ENCODE data around the gene EML6. TPM values are rescaled to one million over a fixed set of nuclear protein-coding genes. Genes with fewer than 3 reads are reported as not detected.

EML6 gene
- total RNA-seq, 1 experiment from 2014 or later, result 5.2 TPM

GRCh38 chr2:54676656-54677055, 46.8 kb upstream of the EML6 start:
- Histone ChIP-seq H3K36me3 (ENCODE audit: control insufficient read depth, insufficient read depth, low read length) (no peaks in the 10 kb centered on the region), H3K4me3 (ENCODE audit: low read depth, low read length) (no peak overlapping the region), H3K27me3 (replicated peaks; ENCODE audit: control insufficient read depth, insufficient read depth, low read length) (no peaks in the 10 kb centered on the region), H3K9me3 (no peaks in the 10 kb centered on the region), H3K4me1 (peaks cover 19% of the 10 kb centered on the region)
- no peak overlapping the region for H3K4me3 Mint-ChIP-seq (ENCODE audit: unreplicated experiment)
- TF ChIP-seq CTCF (IDR thresholded peaks at IDR 0.05; ENCODE audit: insufficient read depth in 1 of 2, low read depth in 1 of 2, low read length in 1 of 2, severe bottlenecking in 1 of 2, unreplicated experiment in 1 of 2), result no peak
- intact Hi-C loops (cut with micrococcal nuclease; ENCODE audit: unreplicated experiment), result no loop called here
- no TSS peak for BruUV-seq (replicated peaks)
- no peak for DNase-seq
- H3K27ac Mint-ChIP-seq (ENCODE audit: unreplicated experiment), result peak overlapping the region; percentile 17
- H3K36me3 Mint-ChIP-seq (ENCODE audit: insufficient read depth, unreplicated experiment), result peaks cover 82% of the 10 kb centered on the region
- H3K27me3 Mint-ChIP-seq (ENCODE audit: insufficient read depth, unreplicated experiment), result no peaks in the 10 kb centered on the region
- peaks cover 18% of the 10 kb centered on the region for H3K4me1 Mint-ChIP-seq (ENCODE audit: low read depth, unreplicated experiment)
- H3K9me3 Mint-ChIP-seq (ENCODE audit: unreplicated experiment), result no peaks in the 10 kb centered on the region
- POLR2A ChIA-PET, result no interaction called here
- CTCF ChIA-PET, result interaction anchor here (1.0 to 1.5 kb wide), 3 partner anchors 11 to 162 kb away, joined by 3 to 5 read pairs (median 4); no protein-coding TSS in a partner anchor

GRCh38 chr2:54677476-54678265, 45.8 kb upstream of the EML6 start:
- no peak overlapping the region for H3K4me3 Mint-ChIP-seq (ENCODE audit: unreplicated experiment)
- H3K27me3 ChIP-seq (replicated peaks; ENCODE audit: control insufficient read depth, insufficient read depth, low read length), result no peaks in the 10 kb centered on the region
- H3K36me3 ChIP-seq (ENCODE audit: control insufficient read depth, insufficient read depth, low read length), result no peaks in the 10 kb centered on the region
- BruUV-seq (replicated peaks), result no TSS peak
- POLR2A ChIA-PET, result interaction anchor here (0.6 kb wide), 1 partner anchor 204 kb away, joined by 7 read pairs; no protein-coding TSS in a partner anchor
- CTCF ChIA-PET, result interaction anchor here (1.0 to 1.5 kb wide), 2 partner anchors 26 to 161 kb away, joined by 3 to 4 read pairs; no protein-coding TSS in a partner anchor
- no peaks in the 10 kb centered on the region for H3K27me3 Mint-ChIP-seq (ENCODE audit: insufficient read depth, unreplicated experiment)
- H3K4me1 Mint-ChIP-seq (ENCODE audit: low read depth, unreplicated experiment), result peaks cover 12% of the 10 kb centered on the region
- H3K9me3 Mint-ChIP-seq (ENCODE audit: unreplicated experiment), result no peaks in the 10 kb centered on the region
- peak overlapping the region; percentile 17 for H3K27ac Mint-ChIP-seq (ENCODE audit: unreplicated experiment)
- H3K4me3 ChIP-seq (ENCODE audit: low read depth, low read length), result no peak overlapping the region
- H3K9me3 ChIP-seq, result no peaks in the 10 kb centered on the region
- intact Hi-C loops (cut with micrococcal nuclease; ENCODE audit: unreplicated experiment), result no loop called here
- peaks cover 8% of the 10 kb centered on the region for H3K4me1 ChIP-seq
- peaks cover 72% of the 10 kb centered on the region for H3K36me3 Mint-ChIP-seq (ENCODE audit: insufficient read depth, unreplicated experiment)
- no peak for TF ChIP-seq CTCF (IDR thresholded peaks at IDR 0.05; ENCODE audit: insufficient read depth in 1 of 2, low read depth in 1 of 2, low read length in 1 of 2, severe bottlenecking in 1 of 2, unreplicated experiment in 1 of 2)
- DNase-seq, result no peak

GRCh38 chr2:54678719-54679118, 44.7 kb upstream of the EML6 start:
- Histone ChIP-seq H3K36me3 (ENCODE audit: control insufficient read depth, insufficient read depth, low read length) (no peaks in the 10 kb centered on the region), H3K9me3 (no peaks in the 10 kb centered on the region), H3K4me1 (no peaks in the 10 kb centered on the region), H3K27me3 (replicated peaks; ENCODE audit: control insufficient read depth, insufficient read depth, low read length) (no peaks in the 10 kb centered on the region), H3K4me3 (ENCODE audit: low read depth, low read length) (no peak overlapping the region)
- Mint-ChIP-seq H3K27ac (ENCODE audit: unreplicated experiment) (no peak overlapping the region), H3K9me3 (ENCODE audit: unreplicated experiment) (no peaks in the 10 kb centered on the region), H3K27me3 (ENCODE audit: insufficient read depth, unreplicated experiment) (no peaks in the 10 kb centered on the region), H3K4me3 (ENCODE audit: unreplicated experiment) (no peak overlapping the region), H3K4me1 (ENCODE audit: low read depth, unreplicated experiment) (peaks cover 7% of the 10 kb centered on the region), H3K36me3 (ENCODE audit: insufficient read depth, unreplicated experiment) (peaks cover 61% of the 10 kb centered on the region)
- no peak for DNase-seq
- POLR2A ChIA-PET, result no interaction called here
- intact Hi-C loops (cut with micrococcal nuclease; ENCODE audit: unreplicated experiment), result no loop called here
- no peak for TF ChIP-seq CTCF (IDR thresholded peaks at IDR 0.05; ENCODE audit: insufficient read depth in 1 of 2, low read depth in 1 of 2, low read length in 1 of 2, severe bottlenecking in 1 of 2, unreplicated experiment in 1 of 2)
- CTCF ChIA-PET, result interaction anchor here (0.9 kb wide), 1 partner anchor 13 kb away, joined by 3 read pairs; no protein-coding TSS in a partner anchor
- BruUV-seq (replicated peaks), result no TSS peak

Measured in Caco-2 (cell line).